B cell (primary cell): Measurements from ENCODE around the gene NBEA. TPM values are rescaled to one million over a fixed set of nuclear protein-coding genes. Genes with fewer than 3 reads are reported as not detected.

ENCODE experiments used
- ATAC-seq: fragments of 200-7000 bp; cut with Tn5 transposase; one replicate; pipeline ENCODE4 v1.10.0; 2021; ENCODE audit warnings: low read depth, mild to moderate bottlenecking, moderate number of reproducible peaks, moderate library complexity
- CTCF ChIA-PET: fragments of 350-600 bp; sonication (Branson Sonifier 250); formaldehyde crosslinking; loops from one replicate; lab custom pipeline; 2021; ENCODE audit warnings: antibody characterized with exemption, inconsistent platforms; lab: Charles Lee
- POLR2A ChIA-PET: fragments of 350-600 bp; sonication (Branson Sonifier 250); formaldehyde crosslinking; loops from one replicate; lab custom pipeline; 2021; ENCODE audit warnings: antibody characterized with exemption; lab: Charles Lee
- DNase-seq: peaks from one replicate; pipeline ENCODE4 v3.0.0; 2013
- H2AFZ ChIP-seq: 2 replicates; pipeline ENCODE4 v1.6.1; 2012; ENCODE audit warnings: mild to moderate bottlenecking, low read depth, low read length; ENCODE audit not compliant: insufficient read depth, poor library complexity, severe bottlenecking
- H3K27ac ChIP-seq, 2 donors: 1 replicate in 1 of 2; 2 replicates in 1 of 2; pipeline ENCODE4 v1.5.1; 2012 to 2013; ENCODE audit warnings: low read length in 2 of 2, mild to moderate bottlenecking in 2 of 2, moderate library complexity in 1 of 2
- H3K27me3 ChIP-seq, 4 experiments: fragments of 200-600 bp in 1 of 4; sonication (generic) in 1 of 4; replicated peaks in 1 of 4; 1 replicate in 2 of 4; 2 replicates in 2 of 4; pipeline versions ENCODE4 v1.6.1 to v1.7.0; 2013 to 2016; ENCODE audit warnings: low read length in 3 of 4, mild to moderate bottlenecking in 2 of 4, mixed read lengths in 1 of 4, moderate library complexity in 1 of 4; ENCODE audit not compliant: insufficient read depth in 4 of 4, control insufficient read depth in 3 of 4; ENCODE audit errors: control extremely low read depth in 1 of 4
- H3K36me3 ChIP-seq, 2 experiments: replicated peaks in 1 of 2; 1 replicate in 1 of 2; 2 replicates in 1 of 2; pipeline versions ENCODE4 v1.6.1 to v1.7.1; 2013; ENCODE audit warnings: low read length in 1 of 2; ENCODE audit not compliant: insufficient read depth in 2 of 2, control insufficient read depth in 1 of 2; ENCODE audit errors: control extremely low read depth in 1 of 2, extremely low read depth in 1 of 2
- H3K4me1 ChIP-seq, 2 donors: fragments of 200-600 bp in 1 of 2; sonication (generic) in 1 of 2; 1 replicate in 1 of 2; 2 replicates in 1 of 2; pipeline versions ENCODE4 v1.5.1 to v1.6.1; 2013 to 2017; ENCODE audit warnings: low read length in 2 of 2; ENCODE audit not compliant: control insufficient read depth in 2 of 2, insufficient read depth in 2 of 2
- H3K4me2 ChIP-seq: replicated peaks from 2 replicates; pipeline ENCODE3; 2012; ENCODE audit warnings: mild to moderate bottlenecking, low read depth, low read length; ENCODE audit not compliant: poor library complexity, severe bottlenecking
- H3K4me3 ChIP-seq, 5 experiments: fragments of 200-600 bp in 1 of 5; sonication (generic) in 1 of 5; 1 replicate in 3 of 5; 2 replicates in 2 of 5; pipeline versions ENCODE4 v1.5.1 to v1.7.0; 2011 to 2016; ENCODE audit warnings: low read length in 4 of 5, mild to moderate bottlenecking in 4 of 5, low read depth in 2 of 5, control low read depth in 1 of 5, moderate library complexity in 1 of 5; ENCODE audit not compliant: insufficient read depth in 1 of 5; ENCODE audit errors: control extremely low read depth in 1 of 5, extremely low read depth in 1 of 5
- H3K79me2 ChIP-seq: fragments of 200-600 bp; sonication (generic); one replicate; pipeline ENCODE4 v1.6.0; 2016; ENCODE audit warnings: low read length; ENCODE audit not compliant: control insufficient read depth, insufficient read depth
- H3K9ac ChIP-seq: fragments of 200-600 bp; sonication (generic); 2 replicates; pipeline ENCODE4 v1.6.1; 2017; ENCODE audit warnings: mild to moderate bottlenecking, low read length, moderate library complexity
- H3K9me3 ChIP-seq, 3 donors: one replicate each; pipeline versions ENCODE4 v1.6.1 to v1.7.1; 2013; ENCODE audit warnings: low read length in 2 of 3; ENCODE audit not compliant: control insufficient read depth in 2 of 3, insufficient read depth in 1 of 3; ENCODE audit errors: control extremely low read depth in 1 of 3
- H4K20me1 ChIP-seq: 2 replicates; pipeline ENCODE4 v1.6.0; 2012; ENCODE audit warnings: mild to moderate bottlenecking, low read length; ENCODE audit not compliant: insufficient read depth, control insufficient read depth, poor library complexity, severe bottlenecking
- H3K27ac Mint-ChIP-seq: one replicate; pipeline ENCODE4 v1.8.0; 2021; ENCODE audit warnings: mixed read lengths
- H3K27me3 Mint-ChIP-seq: one replicate; pipeline ENCODE4 v1.8.0; 2021; ENCODE audit warnings: mixed read lengths
- H3K4me1 Mint-ChIP-seq: one replicate; pipeline ENCODE4 v1.8.0; 2021; ENCODE audit warnings: mixed read lengths
- H3K4me3 Mint-ChIP-seq: one replicate; pipeline ENCODE4 v1.8.0; 2021; ENCODE audit warnings: mixed read lengths
- H3K9me3 Mint-ChIP-seq: one replicate; pipeline ENCODE4 v1.8.0; 2022; ENCODE audit warnings: mixed read lengths; ENCODE audit not compliant: insufficient read depth
- EZH2 ChIP-seq: IDR thresholded peaks from 2 replicates; pipeline ENCODE4 v1.6.1; 2012; ENCODE audit warnings: borderline replicate concordance, low read depth, mild to moderate bottlenecking, moderate library complexity, low read length; ENCODE audit not compliant: insufficient read depth, poor library complexity, severe bottlenecking
- WGBS: methylation state at CpG from one replicate; pipeline ENCODE4 v1.1.5; 2013; ENCODE audit warnings: missing lambda C conversion rate; ENCODE audit not compliant: insufficient coverage; 5-methylcytosine and 5-hydroxymethylcytosine counted together
- intact Hi-C: fragments of 100-400 bp; cut with micrococcal nuclease; formaldehyde crosslinking; loops from one replicate; pipeline ENCODE4 v1.10.0; 2022
- polyA plus RNA-seq: library from polyadenylated mRNA; depleted of rRNA; stranded (reverse); fragments of >200 nt; gene quantifications from 2 replicates; pipeline ENCODE4 v1.2.3, GENCODE V29; 2012
- total RNA-seq, 2 donors: library from RNA; stranded (reverse); fragments of 120-200 nt in 1 of 2; gene quantifications; 1 replicate in 1 of 2; 2 replicates in 1 of 2; pipeline versions ENCODE4 v1.2.3 to v1.2.4, GENCODE V29; 2013 to 2022
- TF ChIP-seq, protein P1 (sequence below): fragments of 200-600 bp; IDR thresholded peaks from one replicate; pipeline ENCODE4 v1.8.0; 2022; ENCODE audit warnings: antibody characterized with exemption, mild to moderate bottlenecking

The NBEA gene
- total and polyA plus RNA-seq, 2 donors (not counting 1 experiment from before 2014, with no cell fraction given), result 1.5 to 10.7 TPM

GRCh38 chr13:35160896-35161295 lies 218.8 kb downstream of the NBEA start:
- WGBS, result 100% methylated on average over 2 of the region's 3 CpGs
- ATAC-seq, result no peak
- Mint-ChIP-seq H3K4me3 (no peak overlapping the region), H3K4me1 (peaks cover 6% of the 10 kb centered on the region), H3K27ac (no peak overlapping the region), H3K27me3 (no peaks in the 10 kb centered on the region), H3K9me3 (no peaks in the 10 kb centered on the region)
- Histone ChIP-seq H3K9ac (no peak overlapping the region), H3K9me3 (no peaks in the 10 kb centered on the region), H3K79me2 (no peaks in the 10 kb centered on the region), H3K27me3 (no peaks in the 10 kb centered on the region), H3K4me2 (no peak overlapping the region), H3K4me1 (peaks cover 4 to 6% of the 10 kb centered on the region in 2 donors), H3K4me3 (no peak overlapping the region), H3K36me3 (no peaks in the 10 kb centered on the region), H3K27ac (no peak overlapping the region), H2AFZ (no peak overlapping the region), H4K20me1 (no peaks in the 10 kb centered on the region)
- CTCF ChIA-PET, result interaction anchor here (0.5 kb wide), 1 partner anchor 1935 kb away, joined by 3 read pairs; no protein-coding TSS in a partner anchor
- intact Hi-C loops, result loop anchor here (5.0 kb wide), 1 partner anchor 1344 kb away; the partner anchor contains the start of gene RFC3
- no peak for DNase-seq
- POLR2A ChIA-PET, result no interaction called here
- no peak for TF ChIP-seq EZH2
- TF ChIP-seq, protein P1, sequence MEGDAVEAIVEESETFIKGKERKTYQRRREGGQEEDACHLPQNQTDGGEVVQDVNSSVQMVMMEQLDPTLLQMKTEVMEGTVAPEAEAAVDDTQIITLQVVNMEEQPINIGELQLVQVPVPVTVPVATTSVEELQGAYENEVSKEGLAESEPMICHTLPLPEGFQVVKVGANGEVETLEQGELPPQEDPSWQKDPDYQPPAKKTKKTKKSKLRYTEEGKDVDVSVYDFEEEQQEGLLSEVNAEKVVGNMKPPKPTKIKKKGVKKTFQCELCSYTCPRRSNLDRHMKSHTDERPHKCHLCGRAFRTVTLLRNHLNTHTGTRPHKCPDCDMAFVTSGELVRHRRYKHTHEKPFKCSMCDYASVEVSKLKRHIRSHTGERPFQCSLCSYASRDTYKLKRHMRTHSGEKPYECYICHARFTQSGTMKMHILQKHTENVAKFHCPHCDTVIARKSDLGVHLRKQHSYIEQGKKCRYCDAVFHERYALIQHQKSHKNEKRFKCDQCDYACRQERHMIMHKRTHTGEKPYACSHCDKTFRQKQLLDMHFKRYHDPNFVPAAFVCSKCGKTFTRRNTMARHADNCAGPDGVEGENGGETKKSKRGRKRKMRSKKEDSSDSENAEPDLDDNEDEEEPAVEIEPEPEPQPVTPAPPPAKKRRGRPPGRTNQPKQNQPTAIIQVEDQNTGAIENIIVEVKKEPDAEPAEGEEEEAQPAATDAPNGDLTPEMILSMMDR, result no peak

GRCh38 chr13:35162420-35162819 lies 220.3 kb downstream of the NBEA start:
- H2AFZ ChIP-seq, result peak overlapping the region; percentile 52
- peaks cover 4 to 6% of the 10 kb centered on the region in 2 donors for H3K4me1 ChIP-seq
- no peak for ATAC-seq
- H3K27me3 ChIP-seq, result no peaks in the 10 kb centered on the region
- H3K4me3 Mint-ChIP-seq, result peak overlapping the region; percentile 44
- H3K27ac ChIP-seq, result peak overlapping the region in 1 of 2 donors; percentile 59
- ChIA-PET POLR2A (no interaction called here), CTCF (no interaction called here)
- H3K9ac ChIP-seq, result peak overlapping the region; percentile 45
- no peaks in the 10 kb centered on the region for H3K79me2 ChIP-seq
- peak overlapping the region; percentile 43 for H3K4me2 ChIP-seq
- intact Hi-C loops, result loop anchor here (5.0 kb wide), 1 partner anchor 1345 kb away; the partner anchor contains the start of gene RFC3
- H3K4me1 Mint-ChIP-seq, result peaks cover 6% of the 10 kb centered on the region
- TF ChIP-seq, protein P1, result no peak
- no peak for TF ChIP-seq EZH2
- H3K9me3 ChIP-seq, result no peaks in the 10 kb centered on the region
- H4K20me1 ChIP-seq, result no peaks in the 10 kb centered on the region
- peak overlapping the region in 1 of 5 experiments; percentile 14 for H3K4me3 ChIP-seq
- peak overlapping the region; percentile 13 for H3K27ac Mint-ChIP-seq
- H3K36me3 ChIP-seq, result no peaks in the 10 kb centered on the region
- H3K27me3 Mint-ChIP-seq, result no peaks in the 10 kb centered on the region
- H3K9me3 Mint-ChIP-seq, result no peaks in the 10 kb centered on the region
- WGBS, result no CpG with 5 or more reads among the region's 2 CpGs
- DNase-seq, result peak; percentile 5
